Glomerular endothelial cell (primary cell): ENCODE measurements around the gene CGB3. TPM values are rescaled to one million over a fixed set of nuclear protein-coding genes. Genes with fewer than 3 reads are reported as not detected.

Experiments used
- DNase-seq: peaks from one replicate; pipeline ENCODE4 v3.0.0-alpha.2; 2011; ENCODE audit warnings: low read depth, low spot score; ENCODE audit errors: extremely low read depth
- total RNA-seq: library from RNA; depleted of rRNA; stranded (reverse); fragments of >200 nt; gene quantifications from 2 replicates; pipeline ENCODE4 v1.2.3, GENCODE V29; 2015

Gene CGB3
- total RNA-seq, 1 donor from 2014 or later = not detected

- DNase-seq = no peak
Measured at GRCh38 chr19:49017041-49017665, 7.0 kb downstream of the CGB3 start, which contains the start of gene LHB. TSS of gene LHB (minus strand) at chr19:49017091. CDS start at chr19:49017081, 10 bp downstream.

GRCh38 chr19:49016067-49016839 lies 7.9 kb downstream of the CGB3 start:
- DNase-seq = no peak

- DNase-seq = no peak
Measured at GRCh38 chr19:49014870-49015255, 9.3 kb downstream of the CGB3 start.

- DNase-seq = no peak
Measured at GRCh38 chr19:49014123-49014869, 9.8 kb downstream of the CGB3 start.

DNA sequence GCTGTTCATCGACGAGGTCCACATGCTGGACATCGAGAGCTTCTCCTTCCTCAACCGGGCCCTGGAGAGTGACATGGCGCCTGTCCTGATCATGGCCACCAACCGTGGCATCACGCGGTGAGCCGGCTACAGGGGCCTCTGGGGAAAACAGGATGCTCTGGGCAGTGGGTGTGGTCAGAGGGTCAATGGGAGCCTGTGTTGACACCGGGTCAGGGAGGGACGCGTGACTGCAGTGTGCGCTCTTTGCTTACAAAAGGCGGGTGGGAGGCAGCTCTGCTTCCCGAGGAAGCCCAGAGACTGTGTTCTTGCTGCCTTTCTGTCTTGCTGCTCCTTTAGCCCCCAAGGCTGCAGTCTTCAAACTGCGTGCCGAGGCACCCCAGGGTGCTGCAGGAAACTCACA lies 12.9 kb downstream of the CGB3 start:
- no peak for DNase-seq

DNA sequence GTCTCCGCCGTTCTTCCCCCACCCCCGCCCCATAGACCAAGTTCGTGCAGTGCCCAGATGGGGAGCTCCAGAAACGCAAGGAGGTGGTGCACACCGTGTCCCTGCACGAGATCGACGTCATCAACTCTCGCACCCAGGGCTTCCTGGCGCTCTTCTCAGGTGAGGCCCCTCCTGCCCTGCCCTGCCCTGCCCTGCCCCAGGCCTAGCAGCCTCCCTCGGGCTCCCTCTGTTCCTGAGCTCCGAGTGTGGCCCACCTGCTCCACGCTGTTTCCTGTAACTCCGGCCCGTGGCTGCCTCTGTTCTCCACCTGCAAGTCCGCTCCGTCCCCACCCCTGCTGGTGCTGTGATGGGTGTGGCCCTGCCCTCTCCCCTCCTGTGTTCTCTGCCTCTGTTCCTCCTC lies 13.7 kb downstream of the CGB3 start:
- no peak for DNase-seq

- no peak for DNase-seq
Measured at GRCh38 chr19:49009828-49010227, 14.3 kb downstream of the CGB3 start.

GRCh38 chr19:49006905-49007304 lies 17.2 kb downstream of the CGB3 start:
- DNase-seq = no peak

DNA sequence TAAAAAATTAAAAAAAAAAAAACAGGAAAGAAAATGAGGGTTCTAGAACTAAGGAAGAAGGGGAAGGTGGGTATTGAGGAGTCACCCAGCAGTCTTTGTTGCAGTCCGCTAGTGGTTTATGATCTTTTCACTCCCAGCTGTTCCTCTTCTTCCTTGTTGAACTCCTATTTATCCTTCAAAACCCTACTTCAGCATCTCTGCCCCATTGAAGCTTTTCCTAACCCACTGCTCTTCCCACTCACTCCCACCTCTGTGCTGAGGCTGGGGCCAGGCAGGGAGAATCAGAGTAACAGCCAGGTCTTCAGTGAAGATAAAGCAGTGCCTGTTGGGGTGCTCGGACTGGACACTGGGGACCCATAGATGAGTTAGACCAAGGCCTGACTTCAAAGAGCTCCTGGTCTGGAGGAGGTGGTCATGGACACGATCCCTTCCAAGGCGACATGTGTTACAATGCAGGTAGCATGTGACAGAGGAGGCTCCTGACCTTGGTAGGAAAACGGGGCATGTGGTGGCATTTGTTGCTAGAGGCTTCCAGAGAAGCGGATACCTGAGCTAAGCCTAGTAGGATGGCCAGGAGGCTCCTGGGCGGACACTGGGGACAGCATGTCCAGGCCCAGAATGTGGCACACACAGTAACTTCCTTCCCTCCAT lies 19.0 kb downstream of the CGB3 start:
- no peak for DNase-seq

- DNase-seq = no peak
Measured at GRCh38 chr19:49004133-49004532, 20.0 kb downstream of the CGB3 start.

DNA sequence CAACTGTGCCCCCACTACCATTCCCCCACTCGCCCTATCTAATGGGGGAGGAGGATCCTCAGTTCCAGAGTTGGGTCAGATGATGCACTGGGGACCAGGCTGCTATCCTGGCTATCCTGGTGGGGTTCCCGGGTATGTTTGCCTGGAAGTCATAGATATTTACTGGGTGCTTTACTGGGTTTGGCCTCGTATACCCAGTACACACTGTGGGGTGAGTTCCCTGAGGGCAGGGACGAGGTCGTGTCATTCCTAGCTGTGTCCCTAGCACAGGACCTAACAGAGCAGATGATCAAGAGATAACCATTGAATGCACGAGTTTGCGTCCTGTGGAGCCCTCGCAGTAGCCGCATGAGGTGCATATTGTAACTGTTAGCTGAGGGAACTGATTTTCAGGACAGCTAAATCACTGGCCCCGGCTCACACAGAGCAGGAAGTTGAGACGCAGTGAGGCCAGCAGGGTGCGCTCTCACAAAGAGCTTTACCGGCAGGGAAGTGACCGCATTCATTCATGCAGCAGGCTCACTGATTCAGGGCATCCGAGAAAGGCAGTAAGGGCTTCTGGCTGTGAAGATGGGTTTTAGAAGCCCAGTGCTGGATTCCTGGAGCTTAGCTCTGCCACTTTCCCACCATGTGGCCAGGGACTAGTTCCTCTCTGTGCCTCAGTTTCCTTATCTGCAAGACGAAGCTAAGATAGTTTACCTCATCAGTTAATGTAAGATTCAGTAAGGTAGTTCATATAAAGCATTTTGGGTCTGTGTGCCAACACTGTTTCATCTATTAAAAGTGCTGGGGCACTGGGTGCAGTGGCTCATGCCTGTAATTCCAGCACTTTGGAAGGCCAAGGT lies 24.4 kb downstream of the CGB3 start:
- no peak for DNase-seq

DNA sequence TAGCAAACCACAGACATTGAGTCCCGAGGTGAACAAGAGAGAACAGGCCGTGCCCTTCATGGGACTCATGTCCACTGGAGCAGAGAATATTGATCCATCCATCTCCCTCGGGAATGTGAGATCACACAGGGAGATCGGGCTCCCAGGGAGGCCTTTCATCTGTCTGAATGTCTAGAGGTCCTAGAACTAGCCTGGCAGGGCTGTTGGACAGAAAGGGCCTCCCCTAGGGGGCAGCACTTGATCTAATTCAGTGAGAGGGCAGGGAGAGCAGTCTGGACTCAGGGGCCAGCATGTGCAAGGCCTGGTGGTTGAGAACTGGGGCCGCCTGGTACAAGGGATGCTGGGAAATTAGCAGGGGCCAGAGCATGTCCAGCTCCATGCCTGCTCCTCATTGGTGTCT lies 26.2 kb downstream of the CGB3 start:
- no peak for DNase-seq

GRCh38 chr19:48994035-48994386 lies 30.1 kb downstream of the CGB3 start:
- no peak for DNase-seq

GRCh38 chr19:48993175-48994034 lies 30.7 kb downstream of the CGB3 start, which contains the start of the genes GYS1 and RUVBL2:
TSS of gene GYS1 (minus strand) at chr19:48993309. CDS start at chr19:48993112, 197 bp downstream.
TSS of gene RUVBL2 (plus strand) at chr19:48993887. CDS start at chr19:48993912, 25 bp downstream.
- peak; percentile 91 for DNase-seq

GRCh38 chr19:48992581-48993174 lies 31.5 kb downstream of the CGB3 start:
- no peak for DNase-seq

GRCh38 chr19:48991873-48992580 lies 32.1 kb downstream of the CGB3 start:
- DNase-seq = no peak

DNA sequence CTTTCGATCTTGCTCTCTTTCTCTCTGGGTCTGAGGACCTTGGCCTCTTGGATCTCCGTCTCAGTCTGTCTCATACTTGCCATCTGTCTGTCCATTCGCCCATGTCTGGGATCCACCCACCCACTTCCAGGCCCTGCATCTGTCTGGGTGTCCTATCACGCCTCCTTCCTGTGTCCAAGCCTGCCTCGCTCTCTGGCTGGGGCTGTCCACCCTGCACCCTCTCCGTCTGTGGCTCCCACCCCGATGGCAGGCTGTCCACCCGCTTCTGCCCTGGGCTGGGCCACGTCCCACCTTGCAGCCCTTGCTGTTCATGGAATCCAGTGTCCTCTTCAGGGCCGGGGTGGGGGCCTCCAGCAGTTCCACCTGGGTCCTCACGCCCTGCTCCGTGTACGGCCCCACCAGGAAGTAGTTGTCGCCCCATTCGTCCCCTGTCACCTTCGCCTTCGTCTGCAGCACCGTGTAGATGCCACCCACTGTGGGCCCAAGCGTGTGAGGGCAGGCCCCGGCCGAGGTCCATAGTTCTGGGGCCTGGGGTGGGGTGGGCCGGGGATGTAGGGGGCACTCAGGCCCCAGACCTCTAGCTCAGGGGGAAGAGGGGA lies 33.0 kb downstream of the CGB3 start:
- DNase-seq = no peak

DNA sequence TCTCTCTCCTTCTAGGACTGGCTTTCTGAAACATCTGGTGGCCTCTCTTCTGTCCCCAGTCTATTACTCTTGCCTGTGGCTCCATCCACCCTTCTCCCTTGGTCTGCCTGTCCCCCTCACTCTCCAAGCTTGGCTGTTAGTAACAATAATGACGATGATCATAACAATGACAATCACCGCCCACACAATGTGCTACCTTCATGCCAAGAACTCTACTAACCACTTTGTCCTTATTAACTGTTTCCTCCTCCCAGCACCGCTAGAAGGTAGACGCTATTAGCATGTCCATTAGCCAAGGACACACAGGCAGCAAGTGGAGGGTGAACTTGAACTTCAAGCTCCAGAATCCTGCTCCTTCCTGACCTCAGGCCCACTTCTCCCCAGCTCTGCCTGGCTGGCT lies 33.7 kb downstream of the CGB3 start:
- no peak for DNase-seq
